Testis (tissue), 2 donors: Measurements from ENCODE around the gene SINHCAF.

Experiments used
- CTCF ChIP-seq, 3 experiments: fragments of 450-650 bp in 2 of 3; fragments of 200-600 bp in 1 of 3; sonication (generic) in 1 of 3; IDR thresholded peaks; one replicate each; pipeline ENCODE4 v1.5.1; 2016 to 2019; ENCODE audit warnings: antibody characterized with exemption in 3 of 3, mild to moderate bottlenecking in 2 of 3, moderate library complexity in 1 of 3
- POLR2A ChIP-seq: fragments of 450-650 bp; IDR thresholded peaks from one replicate; pipeline ENCODE4 v1.6.1; 2017; ENCODE audit warnings: antibody characterized with exemption, mild to moderate bottlenecking, moderate library complexity

GRCh38 chr12:31303466-31303865, 22.5 kb downstream of the SINHCAF start:
- TF ChIP-seq CTCF (IDR thresholded peaks at IDR 0.05) = no peak
- TF ChIP-seq POLR2A = no peak
